ENCODE measurements around the gene CNKSR1.

The CNKSR1 gene

DNA sequence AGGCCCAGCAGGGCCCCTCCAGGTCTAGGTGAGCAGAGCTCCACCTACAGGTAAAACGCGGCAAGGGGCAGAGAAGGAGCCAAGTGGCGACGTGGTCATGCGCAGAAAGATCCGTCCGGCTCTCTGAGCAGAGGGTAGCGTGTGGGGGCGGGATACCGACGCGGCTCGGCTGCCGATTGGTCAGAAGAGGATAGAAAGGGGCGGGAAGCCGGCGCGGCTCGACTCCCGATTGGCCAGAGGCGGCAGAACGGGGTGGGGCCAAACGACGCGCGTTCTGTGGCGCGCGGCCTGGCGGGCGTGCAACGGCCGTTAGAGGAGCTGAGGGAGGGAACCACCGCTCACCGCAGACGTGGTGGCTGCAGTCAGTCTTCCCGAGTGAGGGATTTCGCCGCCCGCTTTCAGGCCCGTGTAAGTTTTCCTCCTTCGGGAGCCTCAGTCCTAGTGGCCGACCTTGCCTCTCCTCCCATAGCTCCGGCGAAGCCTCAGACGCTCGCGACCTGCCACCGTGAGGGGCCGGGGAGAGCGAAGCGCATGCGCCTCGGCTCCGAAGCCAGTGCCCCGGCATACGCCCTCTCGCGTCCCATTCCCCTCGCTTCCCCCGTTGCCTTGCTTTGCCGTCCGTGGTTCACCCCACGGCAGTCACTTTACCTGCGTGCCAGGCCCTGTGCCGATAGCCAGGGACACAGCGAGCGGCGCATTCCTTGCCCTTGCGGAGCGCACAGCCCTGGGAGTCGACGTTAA is 56.8 kb downstream of the CNKSR1 start, which contains the start of gene CEP85:
TSS of gene CEP85 (plus strand) at position 298 of the 741 bp plus-strand sequence. CDS start 5,584 bp downstream, outside the sequence.
- Histone ChIP-seq H2AFZ (ENCODE audit: low read depth) (peak within 1 kb of the TSS; percentile 84), H4K20me1 (ENCODE audit: insufficient read depth) (no peaks in the 10 kb centered on the region), H3K9ac (peak within 1 kb of the TSS; percentile 74), H3K27ac (peak within 1 kb of the TSS; percentile 74), H3K4me2 (peak within 1 kb of the TSS; percentile 87), H3K4me3 (IDR thresholded peaks at IDR 0.05; ENCODE audit: insufficient read depth, low read depth, low read length) (peak within 1 kb of the TSS; percentile 70), H3K27me3 (ENCODE audit: insufficient read depth, low read depth) (no peaks in the 10 kb centered on the region), H3K79me2 (ENCODE audit: insufficient read depth, low read depth) (peaks cover 46% of the 10 kb centered on the region), H3K4me1 (ENCODE audit: low read depth, poor library complexity, severe bottlenecking) (peaks cover 45% of the 10 kb centered on the region), H3K36me3 (ENCODE audit: insufficient read depth) (no peaks in the 10 kb centered on the region)
- TF ChIP-seq, protein P1, sequence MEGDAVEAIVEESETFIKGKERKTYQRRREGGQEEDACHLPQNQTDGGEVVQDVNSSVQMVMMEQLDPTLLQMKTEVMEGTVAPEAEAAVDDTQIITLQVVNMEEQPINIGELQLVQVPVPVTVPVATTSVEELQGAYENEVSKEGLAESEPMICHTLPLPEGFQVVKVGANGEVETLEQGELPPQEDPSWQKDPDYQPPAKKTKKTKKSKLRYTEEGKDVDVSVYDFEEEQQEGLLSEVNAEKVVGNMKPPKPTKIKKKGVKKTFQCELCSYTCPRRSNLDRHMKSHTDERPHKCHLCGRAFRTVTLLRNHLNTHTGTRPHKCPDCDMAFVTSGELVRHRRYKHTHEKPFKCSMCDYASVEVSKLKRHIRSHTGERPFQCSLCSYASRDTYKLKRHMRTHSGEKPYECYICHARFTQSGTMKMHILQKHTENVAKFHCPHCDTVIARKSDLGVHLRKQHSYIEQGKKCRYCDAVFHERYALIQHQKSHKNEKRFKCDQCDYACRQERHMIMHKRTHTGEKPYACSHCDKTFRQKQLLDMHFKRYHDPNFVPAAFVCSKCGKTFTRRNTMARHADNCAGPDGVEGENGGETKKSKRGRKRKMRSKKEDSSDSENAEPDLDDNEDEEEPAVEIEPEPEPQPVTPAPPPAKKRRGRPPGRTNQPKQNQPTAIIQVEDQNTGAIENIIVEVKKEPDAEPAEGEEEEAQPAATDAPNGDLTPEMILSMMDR (conservative IDR thresholded peaks at IDR 0.05; ENCODE audit: low read depth, low read length) = no peak

DNA sequence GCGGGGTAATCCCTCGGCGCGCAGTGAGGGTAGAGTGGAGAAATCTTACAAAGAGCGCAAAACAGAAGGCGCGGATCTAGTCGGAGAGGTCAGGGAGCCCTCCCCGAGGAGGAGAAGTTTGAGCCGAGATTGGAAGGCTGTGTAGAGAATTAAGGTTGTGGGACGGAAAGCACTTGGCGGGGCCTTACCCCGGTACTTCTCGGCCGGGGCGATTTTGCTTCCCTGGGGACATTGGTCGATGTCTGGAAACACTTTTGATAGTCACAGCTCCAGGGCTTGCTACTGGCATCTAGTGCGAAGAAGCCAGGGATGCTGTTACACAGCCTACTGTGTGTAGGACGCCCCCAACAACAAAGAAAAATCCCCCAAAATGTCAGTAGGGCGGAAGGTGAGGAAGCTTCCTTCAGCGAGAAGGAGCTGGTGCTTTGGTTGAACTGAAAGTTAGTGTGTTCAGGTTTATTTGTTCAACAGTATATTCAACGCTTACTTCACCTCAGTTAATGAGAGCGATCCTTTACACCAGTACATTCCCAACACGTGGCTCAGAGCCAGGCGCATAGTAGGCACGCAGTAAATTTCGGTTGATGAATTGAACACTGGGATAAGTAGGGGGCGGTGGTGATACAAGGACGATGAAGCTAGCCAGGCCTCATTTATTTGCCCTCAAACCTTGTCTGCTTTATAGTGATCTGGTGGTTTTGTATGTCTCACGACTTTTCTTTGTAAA is 57.5 kb downstream of the CNKSR1 start:
- H3K9ac ChIP-seq = peak overlapping the region; percentile 74
- H3K27me3 ChIP-seq (ENCODE audit: insufficient read depth, low read depth) = no peaks in the 10 kb centered on the region
- peaks cover 53% of the 10 kb centered on the region for H3K79me2 ChIP-seq (ENCODE audit: insufficient read depth, low read depth)
- H2AFZ ChIP-seq (ENCODE audit: low read depth) = peak overlapping the region; percentile 31
- peak overlapping the region; percentile 87 for H3K4me2 ChIP-seq
- H4K20me1 ChIP-seq (ENCODE audit: insufficient read depth) = no peaks in the 10 kb centered on the region
- peak overlapping the region; percentile 70 for H3K4me3 ChIP-seq (IDR thresholded peaks at IDR 0.05; ENCODE audit: insufficient read depth, low read depth, low read length)
- TF ChIP-seq, protein P1 (conservative IDR thresholded peaks at IDR 0.05; ENCODE audit: low read depth, low read length) = no peak; the same call in 1 of the 2 replicates
- peak overlapping the region; percentile 74 for H3K27ac ChIP-seq
- H3K36me3 ChIP-seq (ENCODE audit: insufficient read depth) = no peaks in the 10 kb centered on the region
- peaks cover 51% of the 10 kb centered on the region for H3K4me1 ChIP-seq (ENCODE audit: low read depth, poor library complexity, severe bottlenecking)

DNA sequence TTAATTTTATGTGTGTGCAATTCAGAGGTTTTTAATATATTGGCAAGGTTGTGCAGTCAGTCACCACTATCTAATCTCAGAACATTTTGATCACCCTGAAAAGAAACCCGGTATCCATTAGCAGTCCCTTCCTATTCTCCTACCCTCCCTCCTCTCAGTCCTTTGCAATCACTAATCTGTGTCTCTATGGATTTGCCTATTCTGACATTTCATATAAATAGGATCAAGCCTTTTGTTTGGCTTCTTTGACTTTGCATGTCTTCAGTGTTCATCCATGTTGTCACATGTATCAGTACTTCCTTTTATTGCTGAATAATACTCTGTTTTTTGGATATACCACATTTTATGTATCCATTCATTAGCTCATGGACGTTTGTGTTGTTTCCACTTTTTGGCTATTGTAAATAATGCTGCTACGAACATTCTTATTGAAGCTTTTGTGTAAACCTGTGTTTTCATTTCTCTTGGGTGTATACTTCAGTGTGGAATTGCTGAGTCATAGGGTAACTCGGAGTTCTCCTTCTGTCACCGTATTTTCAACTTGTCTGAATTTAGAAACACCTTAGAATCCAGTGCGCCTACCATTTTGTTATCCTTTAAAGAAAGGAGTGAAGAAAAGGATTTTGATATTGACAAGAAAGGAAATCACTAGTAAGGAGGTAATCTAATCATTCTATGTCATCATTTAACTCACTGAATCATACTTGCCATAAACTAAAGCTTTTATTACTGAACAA is 60.1 kb downstream of the CNKSR1 start:
- H3K4me1 ChIP-seq (ENCODE audit: low read depth, poor library complexity, severe bottlenecking) = peaks cover 51% of the 10 kb centered on the region
- no peaks in the 10 kb centered on the region for H4K20me1 ChIP-seq (ENCODE audit: insufficient read depth)
- H3K4me3 ChIP-seq (IDR thresholded peaks at IDR 0.05; ENCODE audit: insufficient read depth, low read depth, low read length) = no peak overlapping the region
- peak overlapping the region; percentile 31; the same call in 1 of the 2 replicates for H3K9ac ChIP-seq
- H3K27me3 ChIP-seq (ENCODE audit: insufficient read depth, low read depth) = no peaks in the 10 kb centered on the region
- no peaks in the 10 kb centered on the region for H3K36me3 ChIP-seq (ENCODE audit: insufficient read depth)
- H3K4me2 ChIP-seq = peak overlapping the region; percentile 74
- H3K27ac ChIP-seq = peak overlapping the region; percentile 51; the same call in 1 of the 2 replicates
- TF ChIP-seq, protein P1 (conservative IDR thresholded peaks at IDR 0.05; ENCODE audit: low read depth, low read length) = no peak
- no peak overlapping the region for H2AFZ ChIP-seq (ENCODE audit: low read depth)
- H3K79me2 ChIP-seq (ENCODE audit: insufficient read depth, low read depth) = peaks cover 73% of the 10 kb centered on the region

Measured in KMS-11 (cell line).